HG02759 (cell line): ENCODE measurements around the gene FN3KRP.

ENCODE experiments used
- ATAC-seq: cut with Tn5 transposase; IDR thresholded peaks from one replicate; pipeline ENCODE4 v1.9.1; 2021; ENCODE audit warnings: mild to moderate bottlenecking, moderate library complexity; ENCODE audit not compliant: unreplicated experiment

Gene FN3KRP

DNA sequence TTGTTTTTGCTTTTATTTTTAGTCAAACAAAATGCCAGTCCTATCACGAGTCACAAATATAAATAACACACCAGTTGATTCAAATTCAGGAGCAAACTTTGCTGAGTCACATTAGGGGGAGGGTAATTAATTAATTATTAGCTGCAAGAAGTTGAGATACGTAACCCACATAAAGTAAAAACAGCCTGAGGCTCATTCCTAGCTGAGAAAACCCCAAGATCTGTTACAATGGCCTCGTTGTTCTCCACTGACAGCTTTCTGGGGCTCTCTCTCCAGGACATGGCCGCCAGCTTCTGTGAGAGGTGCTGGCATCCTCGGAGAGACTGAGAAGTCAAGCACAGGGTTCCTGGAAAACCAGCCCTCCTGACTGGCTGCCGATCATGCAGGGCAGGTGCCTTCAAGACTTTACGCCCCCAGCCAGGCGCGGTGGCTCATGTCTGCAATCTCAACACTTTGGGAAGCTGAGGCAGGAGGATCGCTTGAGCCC lies 29.1 kb upstream of the FN3KRP start:
- ATAC-seq: no peak

GRCh38 chr17:82687871-82688270 lies 28.6 kb upstream of the FN3KRP start:
- no peak for ATAC-seq

DNA sequence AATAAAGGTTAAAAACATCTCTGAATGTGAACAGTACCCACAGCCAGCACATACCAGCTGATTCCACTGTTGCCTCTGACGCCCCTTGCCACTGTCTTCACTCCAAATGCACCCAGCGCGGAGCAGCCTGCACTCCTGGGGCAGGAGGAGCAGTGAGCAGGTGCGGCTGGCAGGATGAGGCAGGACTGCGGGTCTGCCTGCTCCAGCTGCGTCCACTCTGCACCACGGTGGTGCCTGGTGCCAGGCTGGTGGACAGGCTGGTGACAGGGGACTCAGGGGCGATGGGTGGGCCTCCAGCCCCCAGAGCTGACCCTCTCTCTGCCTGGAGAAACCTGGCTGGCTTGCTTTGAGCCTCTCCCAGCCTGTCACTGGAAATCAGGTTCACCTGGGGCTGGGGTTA lies 27.4 kb upstream of the FN3KRP start:
- ATAC-seq: no peak

DNA sequence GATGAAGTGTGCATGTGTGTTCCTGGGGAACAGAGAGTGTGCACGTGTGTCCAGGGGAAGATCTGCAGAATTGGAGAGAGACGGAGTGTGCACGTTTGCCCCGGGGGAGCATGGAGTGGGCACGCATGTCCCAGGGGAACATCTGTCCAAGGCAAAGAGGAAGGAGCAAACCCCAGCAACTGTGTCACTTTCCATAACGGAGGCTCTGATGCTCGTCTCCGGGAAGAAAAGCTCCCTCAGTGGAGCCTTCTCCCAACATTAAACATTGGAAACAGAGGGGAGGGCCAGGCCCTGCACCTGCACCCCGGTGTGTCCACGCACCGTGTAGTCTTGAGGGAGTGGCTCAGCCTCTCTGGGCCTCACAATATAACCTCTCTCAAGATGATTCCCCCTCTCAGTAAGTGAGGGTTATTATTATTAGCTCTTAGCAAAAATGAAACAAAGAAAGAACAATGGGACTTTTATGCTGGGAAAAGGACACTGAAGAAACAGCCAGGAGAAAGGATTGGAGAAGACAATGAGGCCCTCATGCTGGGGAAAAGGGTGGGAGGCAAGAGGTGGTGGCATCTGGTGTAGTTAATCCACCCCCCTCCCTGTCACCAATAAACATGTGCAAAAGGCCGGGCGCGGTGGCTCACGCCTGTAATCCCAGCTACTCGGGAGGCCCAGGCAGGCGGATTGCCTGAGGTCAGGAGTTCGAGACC lies 25.6 kb upstream of the FN3KRP start:
- ATAC-seq: no peak

GRCh38 chr17:82691714-82692113 lies 24.8 kb upstream of the FN3KRP start:
- ATAC-seq: no peak

DNA sequence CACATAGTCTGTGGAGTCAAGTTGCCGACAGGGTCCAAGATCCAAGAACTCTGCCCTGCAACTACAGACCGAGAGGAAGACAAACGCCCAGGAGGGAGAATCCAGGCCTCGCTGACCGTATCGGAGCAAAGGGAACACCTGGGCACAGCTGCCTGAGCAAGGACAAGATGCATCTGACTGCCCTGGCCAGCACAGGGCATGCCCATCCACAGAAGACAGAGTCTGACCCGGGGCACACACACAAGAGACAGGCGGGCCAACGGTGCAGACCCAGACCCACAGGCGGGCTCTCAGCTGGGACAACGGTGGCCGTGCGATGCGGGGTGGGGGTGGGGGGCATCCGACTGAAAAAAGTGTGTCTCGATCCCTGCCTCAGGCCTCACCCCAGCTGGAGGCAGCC lies 24.2 kb upstream of the FN3KRP start:
- no peak for ATAC-seq

DNA sequence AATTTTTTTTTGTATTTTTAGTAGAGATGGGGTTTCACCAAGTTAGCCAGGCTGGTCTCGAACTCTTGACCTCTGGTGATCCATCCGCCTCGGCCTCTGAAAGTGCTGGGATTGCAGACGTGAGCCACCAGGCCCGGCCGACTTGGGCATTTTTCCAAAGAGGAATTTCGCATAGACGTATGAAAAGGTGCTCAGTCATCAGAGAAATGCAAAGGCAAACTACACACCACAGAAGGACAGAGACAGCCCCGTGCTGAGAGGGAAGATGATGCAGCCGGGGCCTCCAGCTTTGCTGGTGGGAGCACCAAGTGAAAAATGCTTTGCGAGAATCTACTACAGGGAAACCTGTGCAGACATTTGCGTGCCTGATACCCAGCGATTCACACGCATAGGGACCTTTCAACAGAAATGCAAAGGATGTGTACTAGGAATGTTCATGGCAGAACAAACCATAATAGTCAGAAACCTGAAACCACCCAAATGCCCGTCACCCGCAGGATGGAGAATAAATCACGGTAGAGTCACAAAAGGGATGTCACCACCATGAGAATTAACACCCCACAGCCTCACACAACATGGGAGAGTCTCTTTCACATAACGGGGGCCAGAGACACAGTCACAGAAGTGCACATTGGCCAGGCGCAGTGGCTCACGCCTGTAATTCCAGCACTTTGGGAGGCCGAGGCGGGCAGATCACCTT lies 23.2 kb upstream of the FN3KRP start:
- no peak for ATAC-seq

DNA sequence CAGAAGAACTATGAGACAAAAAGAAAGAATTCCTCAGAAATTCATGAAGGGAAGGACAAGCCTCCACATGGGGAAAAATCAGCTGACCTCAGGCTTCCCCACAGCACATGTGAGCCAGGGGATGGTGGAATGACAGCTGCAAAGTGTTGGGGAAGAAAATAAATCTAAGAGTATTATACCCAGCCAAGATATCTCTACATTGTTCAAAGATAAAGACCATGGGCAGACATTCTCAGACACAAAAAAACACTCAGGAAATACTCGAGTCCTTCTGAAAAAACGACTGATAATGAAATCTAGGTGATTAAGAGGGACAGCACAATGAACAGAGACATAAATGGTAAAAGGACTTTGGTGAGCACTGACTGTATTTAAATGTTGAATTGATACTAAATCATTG lies 21.9 kb upstream of the FN3KRP start:
- no peak for ATAC-seq

DNA sequence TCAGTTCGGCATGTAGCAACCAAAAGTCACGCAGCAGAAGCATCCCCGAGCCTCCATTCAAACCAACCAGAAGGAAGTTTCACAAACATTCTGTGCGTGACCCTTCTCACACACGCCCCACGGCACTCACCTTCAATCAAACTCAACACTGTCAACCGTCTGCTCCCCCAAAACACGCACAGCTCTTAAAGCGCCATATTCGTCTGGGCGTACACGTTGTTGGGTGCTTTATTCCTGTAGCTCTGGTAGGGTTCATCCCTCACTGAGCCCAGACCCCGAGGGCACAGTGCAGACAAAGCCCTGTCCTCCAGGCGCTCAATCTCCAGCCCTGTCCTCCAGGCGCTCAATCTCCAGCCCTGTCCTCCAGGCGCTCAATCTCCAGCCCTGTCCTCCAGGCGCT lies 20.2 kb upstream of the FN3KRP start:
- ATAC-seq: no peak

- no peak for ATAC-seq
Measured at GRCh38 chr17:82696916-82697807, 19.3 kb upstream of the FN3KRP start.

DNA sequence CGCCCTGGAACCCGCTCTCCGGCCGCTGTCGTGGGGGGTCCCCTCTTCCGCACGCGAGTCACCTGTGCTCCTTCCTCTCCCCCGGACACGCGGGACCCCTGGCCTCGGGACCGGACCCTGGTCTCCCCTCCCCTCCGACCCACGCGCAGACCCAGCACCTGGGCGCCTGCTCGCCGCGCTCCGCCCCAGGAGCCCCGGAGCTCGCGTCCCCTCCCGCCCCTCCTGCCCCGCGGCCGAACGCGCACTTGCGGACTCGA lies 18.8 kb upstream of the FN3KRP start:
- no peak for ATAC-seq

- peak; percentile 96 for ATAC-seq
Measured at GRCh38 chr17:82698065-82698973, 18.2 kb upstream of the FN3KRP start, which contains the start of gene RAB40B. Gene RAB40B, minus strand, starts transcription at chr17:82698698. Its CDS starts 102 bp downstream, at chr17:82698596.

GRCh38 chr17:82698974-82699442 lies 17.5 kb upstream of the FN3KRP start:
- ATAC-seq: no peak

DNA sequence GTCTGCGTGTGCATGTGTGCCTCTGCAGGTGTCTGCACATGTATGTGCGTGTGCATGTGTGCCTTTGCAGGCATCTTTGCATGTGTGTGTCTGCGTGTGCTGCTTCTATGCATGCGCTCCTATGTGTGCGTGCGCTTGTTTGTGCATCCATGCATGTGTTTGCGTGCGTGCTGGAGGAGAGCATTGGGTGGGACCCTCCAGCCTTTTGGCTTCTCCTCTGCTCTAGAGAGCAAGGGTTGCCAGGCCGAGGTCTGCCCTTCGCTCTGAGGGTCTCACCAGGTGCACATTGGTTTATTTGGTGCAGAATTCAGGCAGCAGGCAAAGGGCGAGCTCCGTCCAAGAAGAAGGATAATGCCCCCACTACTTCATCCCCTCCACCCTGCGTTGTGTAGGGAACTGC lies 17.0 kb upstream of the FN3KRP start:
- ATAC-seq: no peak

DNA sequence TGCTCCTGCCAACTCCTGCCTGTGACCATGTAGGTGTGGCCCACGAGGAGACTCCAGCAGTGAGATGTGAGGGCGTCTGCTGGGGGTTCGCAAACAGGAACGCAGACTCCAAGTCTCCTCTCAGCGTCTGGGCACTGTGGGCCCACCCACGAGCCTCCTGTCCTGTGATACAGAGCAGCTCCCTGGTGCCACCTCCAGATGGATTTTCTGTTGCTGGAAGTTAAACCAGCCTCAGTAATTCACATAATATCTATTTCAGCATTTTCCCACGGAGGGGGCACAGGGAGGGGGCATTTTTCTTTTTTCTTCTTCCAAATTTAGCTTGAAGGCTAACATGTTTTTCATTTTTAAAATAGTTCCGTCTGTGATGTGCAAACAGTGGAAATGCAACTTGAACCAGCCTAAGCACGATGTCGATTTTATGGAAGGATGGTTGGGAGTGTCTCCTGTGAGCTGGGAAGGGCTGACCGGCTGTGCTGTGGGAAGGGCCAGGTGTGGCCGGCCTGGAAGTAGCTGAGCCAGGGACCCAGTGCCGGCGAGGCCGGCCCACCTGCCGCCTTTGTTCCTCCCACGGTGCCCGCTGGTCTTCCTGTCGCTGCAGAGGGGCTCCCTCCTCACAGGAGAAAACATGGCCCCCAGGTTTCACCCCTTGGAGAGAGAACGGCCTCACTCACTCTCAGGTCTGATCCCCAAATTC lies 14.1 kb upstream of the FN3KRP start:
- ATAC-seq: no peak

GRCh38 chr17:82703036-82703745 lies 13.3 kb upstream of the FN3KRP start:
- ATAC-seq: no peak

DNA sequence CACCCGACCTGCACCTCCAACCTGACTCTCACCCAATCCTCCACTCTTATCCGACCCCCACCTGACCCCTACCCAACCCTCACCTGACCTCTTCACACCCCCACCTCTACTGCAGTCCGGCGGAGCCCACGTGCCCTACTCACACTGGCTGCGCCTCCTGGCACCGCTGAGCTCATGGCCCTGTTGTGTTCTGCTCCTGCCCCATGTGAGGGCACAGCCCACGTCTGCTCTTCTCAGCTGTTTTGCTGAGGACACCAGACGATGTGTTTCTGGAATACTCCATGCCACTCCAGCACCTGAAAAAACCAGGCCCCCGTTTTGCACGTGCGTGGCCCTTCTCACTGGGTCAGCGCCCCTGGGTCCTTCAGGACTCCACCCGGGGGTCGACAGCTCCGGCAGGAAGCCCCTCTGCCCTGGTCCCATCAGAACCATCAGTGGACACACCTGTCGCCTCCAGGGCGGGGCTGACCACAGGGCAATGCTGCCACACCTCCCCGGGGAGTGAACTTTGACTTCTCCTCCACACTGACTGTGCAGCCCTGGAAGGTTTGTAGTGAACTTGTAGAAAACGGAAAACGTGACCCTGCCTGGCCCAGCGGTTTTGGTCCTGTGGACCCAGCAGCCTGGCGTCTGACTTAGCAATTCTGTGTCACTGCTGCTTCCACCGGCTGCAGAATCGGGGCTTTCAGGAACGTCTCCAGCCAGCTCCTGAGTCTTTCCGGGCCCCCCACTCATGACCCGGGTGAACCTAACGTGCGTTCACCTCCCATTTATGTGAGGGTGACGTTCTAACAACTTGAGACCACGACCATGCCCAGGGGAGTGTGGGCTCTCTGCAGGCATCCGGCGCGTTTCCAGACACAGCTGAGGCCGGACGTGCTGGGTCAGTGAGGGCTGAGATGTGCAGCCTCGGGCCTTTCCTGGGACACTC lies 12.3 kb upstream of the FN3KRP start:
- ATAC-seq: no peak

DNA sequence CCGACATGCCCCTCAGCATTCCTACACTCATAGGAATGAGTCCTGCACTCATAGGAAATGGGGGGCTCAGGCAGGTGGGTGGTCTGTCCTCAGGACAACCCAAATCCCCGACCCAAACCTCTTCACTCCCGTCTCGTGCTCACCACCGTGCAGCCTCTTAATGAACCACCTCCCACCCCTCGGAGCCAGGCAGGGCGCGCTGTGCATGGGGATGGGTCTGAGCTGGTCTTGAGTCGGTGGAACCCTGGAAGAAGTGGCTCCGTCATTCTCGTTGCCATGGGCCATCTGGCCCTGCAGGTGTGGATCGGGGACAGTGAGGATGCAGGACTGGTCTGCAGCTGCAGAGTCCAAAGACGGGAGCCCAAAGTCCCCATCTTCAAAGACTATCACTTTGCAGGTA lies 11.6 kb upstream of the FN3KRP start:
- ATAC-seq: no peak
